HG03095 (cell line): ENCODE data around the gene GNB1.

Source experiments
- ATAC-seq: cut with Tn5 transposase; IDR thresholded peaks from one replicate; pipeline ENCODE4 v1.9.1; 2021; ENCODE audit warnings: moderate library complexity; ENCODE audit not compliant: unreplicated experiment

The GNB1 gene

GRCh38 chr1:1922956-1923833 lies 32.3 kb upstream of the GNB1 start:
- no peak for ATAC-seq

DNA sequence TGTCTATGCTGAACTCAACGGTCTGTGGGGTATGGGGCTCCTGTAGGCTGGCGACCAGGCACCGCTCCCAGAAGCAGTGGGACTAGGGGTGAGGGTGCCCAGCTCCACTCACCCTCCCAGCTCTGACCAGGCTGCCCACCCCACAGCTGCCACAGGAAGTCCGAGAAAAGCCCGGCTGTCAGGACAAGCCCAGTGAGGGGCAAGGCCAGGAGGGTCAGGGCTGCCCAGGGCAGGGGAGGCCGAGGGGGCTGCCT lies 31.7 kb upstream of the GNB1 start:
- ATAC-seq = no peak

DNA sequence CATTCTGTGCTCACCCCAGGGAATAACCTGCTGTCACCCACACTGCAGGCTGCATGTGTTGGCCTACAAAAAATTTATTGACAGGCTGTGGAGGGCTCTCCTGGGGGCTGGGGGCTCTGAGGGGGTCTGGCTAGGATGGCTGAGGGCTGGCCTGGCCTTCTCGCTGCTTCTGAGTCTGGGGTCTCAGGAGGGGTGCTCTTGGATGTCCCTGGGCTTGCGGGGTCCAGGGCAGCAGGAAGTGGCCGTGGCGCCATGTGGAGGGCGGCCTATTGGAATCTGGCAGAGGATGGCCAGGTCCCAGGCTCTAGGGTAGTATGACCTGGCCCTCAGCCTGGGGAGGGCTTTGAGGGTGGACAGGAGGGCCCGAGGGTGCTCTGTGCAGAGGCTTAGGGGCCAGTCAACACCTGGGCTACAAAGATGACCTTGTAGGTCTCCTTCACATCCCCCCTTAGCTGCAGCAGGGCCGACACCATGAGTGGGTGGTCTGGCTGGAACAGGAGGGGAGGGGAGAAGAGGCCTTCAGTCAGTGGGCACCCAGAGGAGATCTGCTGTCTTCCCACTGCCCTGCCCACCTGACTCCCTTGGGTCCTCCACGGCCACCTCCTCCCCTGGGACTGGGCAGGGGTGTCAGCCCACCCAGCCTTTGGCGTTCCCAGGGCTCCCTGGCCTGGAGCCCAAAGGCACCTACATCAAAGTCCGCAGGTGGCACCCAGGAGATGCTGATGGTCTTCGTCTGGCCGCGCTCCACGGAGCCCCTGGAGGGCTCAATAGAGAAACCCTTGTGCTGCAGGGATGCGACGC lies 31.2 kb upstream of the GNB1 start:
- no peak for ATAC-seq

DNA sequence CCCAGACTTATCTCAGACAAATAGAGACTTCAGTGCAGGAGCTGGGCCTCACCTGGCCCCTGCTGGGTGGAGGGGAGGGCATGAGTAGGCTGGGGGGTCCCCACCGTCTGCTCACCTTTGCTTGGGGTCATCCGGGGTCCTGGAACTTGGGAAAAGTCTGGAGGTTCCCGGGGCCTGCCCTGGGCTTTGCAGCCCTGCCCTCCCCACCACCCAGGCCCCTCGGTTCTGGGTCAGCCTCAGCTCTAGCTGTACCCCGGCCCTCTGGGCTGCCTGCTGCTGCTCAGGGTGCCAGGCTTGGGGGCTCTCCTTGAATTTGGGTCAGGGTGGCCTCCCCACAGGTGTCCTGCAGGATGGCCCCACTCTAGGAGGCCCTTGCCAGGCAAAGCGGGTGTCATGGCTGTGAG lies 30.6 kb upstream of the GNB1 start:
- ATAC-seq = no peak

GRCh38 chr1:1920608-1921458 lies 29.9 kb upstream of the GNB1 start:
- ATAC-seq = no peak

DNA sequence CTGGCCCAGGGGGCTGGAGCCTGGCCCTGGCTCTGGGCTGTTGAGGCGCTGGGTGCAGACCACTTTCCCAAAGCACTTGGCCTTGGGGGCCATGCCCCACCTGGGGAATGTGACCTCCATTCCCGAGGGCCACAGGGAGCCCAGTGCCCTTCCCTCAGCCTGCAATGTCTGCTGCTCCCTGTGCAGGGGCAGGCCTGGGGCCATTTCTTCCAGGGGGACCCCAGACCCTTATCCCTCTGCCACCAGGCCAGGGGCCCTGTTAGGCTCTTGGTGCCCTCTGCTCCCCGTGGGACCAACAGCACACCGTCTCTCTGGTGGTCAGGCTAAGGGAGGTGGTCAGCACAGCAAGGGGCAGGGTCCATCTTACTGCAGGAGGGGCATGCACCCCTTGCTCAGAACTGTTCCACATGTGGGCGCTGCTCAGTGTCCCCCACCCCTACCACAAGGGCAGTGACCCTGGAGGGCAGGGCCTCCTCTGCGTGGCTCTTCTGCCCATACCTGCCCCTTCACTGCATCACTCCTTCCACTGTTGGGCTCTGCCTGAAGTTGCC lies 29.2 kb upstream of the GNB1 start:
- no peak for ATAC-seq

GRCh38 chr1:1919304-1920056 lies 28.6 kb upstream of the GNB1 start:
- ATAC-seq = peak; percentile 66

GRCh38 chr1:1918901-1919303 lies 28.0 kb upstream of the GNB1 start, which contains the start of gene TMEM52:
Gene TMEM52, minus strand, starts transcription at chr1:1919279. Its CDS starts 14 bp downstream, at chr1:1919265.
- no peak for ATAC-seq

DNA sequence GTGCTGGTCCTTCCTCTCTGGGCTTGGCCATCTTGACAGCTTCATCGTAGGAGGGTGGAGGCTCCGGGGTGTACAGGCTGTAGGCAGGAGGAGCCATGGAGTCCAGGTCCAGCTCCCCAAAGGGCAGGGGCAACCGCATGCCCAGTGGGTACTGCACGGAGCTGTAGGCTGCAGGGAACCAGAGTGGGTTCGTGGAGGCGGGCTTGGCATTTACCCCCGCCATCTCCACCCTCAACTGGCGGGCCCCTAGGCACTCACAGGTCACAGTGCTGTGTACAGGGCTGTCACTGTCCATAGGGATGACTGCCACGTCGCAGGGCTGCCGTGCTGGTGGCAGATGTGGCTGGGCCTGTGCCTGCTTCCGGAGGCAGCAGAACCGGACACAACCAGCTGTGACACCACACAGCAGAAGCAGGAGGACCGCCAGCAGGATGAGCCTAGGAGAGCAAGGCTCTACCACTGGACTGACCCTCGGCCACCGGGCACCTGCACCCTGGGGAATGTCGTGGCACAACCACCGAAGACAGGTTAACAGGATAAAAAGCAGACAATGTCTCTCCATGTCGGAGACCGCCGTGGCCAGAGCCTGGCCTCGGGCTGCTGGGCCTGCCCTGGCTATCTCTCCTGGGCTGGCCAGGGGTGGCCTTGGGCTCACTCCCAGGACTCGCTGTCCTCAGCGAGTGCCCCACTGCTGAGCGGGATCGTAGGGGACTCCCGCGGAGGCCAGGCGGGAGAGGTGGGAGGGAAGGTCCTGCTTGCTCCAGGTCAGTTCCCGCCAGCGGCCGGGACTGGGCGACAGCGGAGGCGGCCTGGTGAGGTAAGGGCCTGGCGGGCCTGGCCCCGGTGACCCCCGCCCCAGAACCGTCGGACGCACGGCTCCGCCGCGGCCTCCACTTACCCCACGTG lies 27.4 kb upstream of the GNB1 start:
- no peak for ATAC-seq

DNA sequence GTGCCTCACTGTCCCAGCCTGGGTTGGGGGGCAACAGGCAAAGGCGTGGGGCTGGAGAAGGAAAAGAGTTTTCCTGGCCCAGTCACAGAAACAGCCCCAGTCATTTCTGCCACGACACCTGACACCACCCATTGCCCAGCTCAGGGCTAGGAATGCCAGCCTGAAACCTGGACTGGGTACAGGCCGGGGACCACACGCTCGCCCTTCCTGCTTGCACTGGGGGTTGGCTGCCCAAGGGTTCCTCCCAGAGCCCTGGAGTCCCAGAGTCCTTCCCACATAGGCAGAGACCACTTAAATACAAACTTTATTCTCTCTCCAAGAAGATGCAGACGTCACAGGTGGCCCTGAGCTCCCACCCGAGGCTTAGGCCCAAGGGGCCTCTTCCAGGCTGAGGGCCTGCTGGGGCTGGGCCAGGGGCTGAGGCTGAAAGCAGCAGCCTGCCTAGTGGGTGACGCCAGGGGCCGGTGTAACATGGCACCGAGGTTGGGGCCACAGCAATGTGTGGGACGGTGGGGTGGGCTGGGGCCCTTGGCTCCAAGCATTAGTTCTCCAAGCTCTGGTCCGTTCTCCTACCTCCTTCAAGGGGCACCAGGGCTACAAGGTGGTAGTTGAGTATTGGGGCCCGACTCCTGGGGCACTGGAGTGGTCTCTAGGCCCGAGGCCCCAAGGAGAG lies 26.6 kb upstream of the GNB1 start:
- no peak for ATAC-seq

- ATAC-seq = no peak
Observed at GRCh38 chr1:1916851-1917251, 26.0 kb upstream of the GNB1 start.

- ATAC-seq = no peak
Observed at GRCh38 chr1:1915911-1916840, 25.3 kb upstream of the GNB1 start.

DNA sequence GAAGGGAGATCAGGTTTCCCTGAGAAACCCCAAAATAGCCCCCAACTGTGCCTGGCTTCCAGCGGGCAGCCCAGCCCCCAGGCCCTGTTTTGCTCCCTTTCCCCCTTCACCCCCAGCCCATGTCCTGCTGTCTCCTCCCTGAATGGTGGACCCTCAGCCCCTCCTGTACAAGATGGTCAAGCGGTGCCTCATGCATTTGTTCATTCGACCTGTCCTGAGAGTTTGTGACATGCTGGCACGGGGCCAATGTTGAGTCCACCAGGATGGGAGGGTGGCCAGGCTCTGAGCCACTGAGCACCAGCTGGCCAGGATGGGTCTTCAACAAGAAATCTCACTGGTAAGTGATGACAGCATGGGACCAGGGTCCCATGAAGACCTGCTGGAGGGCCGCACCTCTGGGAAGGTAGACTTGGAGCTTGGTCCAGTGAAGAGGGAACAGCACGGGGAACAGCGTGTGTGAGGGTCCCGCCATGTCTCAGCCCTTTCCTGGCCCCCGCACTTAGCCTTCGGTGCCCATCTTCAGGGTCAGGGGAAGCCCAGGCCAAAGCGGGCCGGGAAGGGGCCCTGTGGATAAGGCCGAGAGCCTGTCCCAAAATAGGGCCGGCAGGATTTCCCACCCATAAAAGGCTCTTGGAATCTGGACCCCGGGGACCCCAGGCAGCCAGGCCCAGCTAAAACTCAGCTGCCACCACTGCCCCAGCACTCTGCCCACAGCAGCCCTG lies 24.2 kb upstream of the GNB1 start, which contains the start of gene CALML6:
TSS of gene CALML6 (plus strand) at position 290 of the 722 bp plus-strand sequence. CDS start at position 311, 21 bp downstream.
- ATAC-seq = no peak

GRCh38 chr1:1914101-1914970 lies 23.4 kb upstream of the GNB1 start:
- ATAC-seq = no peak

DNA sequence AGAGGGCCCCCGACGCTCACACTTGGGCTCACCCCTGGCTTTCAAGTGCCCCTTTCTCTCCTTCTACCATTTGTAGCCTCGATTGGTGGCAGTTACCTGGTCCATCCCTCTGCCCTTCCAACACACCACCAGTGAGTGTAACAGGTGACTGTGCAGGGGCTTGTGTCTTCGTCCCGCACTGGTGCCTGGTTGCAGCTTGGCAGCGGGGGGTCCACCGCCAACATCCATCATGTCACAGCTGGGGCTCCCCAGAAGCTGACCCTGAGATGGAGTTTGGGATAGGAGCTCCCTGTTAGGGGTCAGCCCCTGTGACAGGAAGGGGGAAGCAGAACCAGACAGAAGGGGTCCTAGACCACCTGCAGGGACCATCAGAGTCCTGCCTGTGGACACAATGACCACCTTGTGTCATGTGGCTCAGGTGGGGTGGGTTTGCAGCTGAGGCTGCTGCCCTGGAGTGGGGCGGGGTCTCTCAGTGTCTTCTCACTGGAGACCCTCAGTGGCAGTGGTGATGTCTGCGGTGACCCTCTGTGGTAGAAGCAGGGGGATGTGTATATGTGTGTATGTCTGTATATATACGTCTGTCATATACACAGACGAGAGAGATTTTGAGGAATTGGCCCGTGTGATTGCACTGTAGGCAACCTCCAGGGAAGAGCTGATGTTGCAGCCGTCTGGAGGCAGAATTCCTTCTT lies 20.6 kb upstream of the GNB1 start:
- no peak for ATAC-seq
